HG02610 (cell line): ENCODE measurements around the gene SEC63.
"Not testable (repeated sequence)": the region's sequence is repeated elsewhere in the genome, so short reads cannot be mapped to it uniquely, and the experiment has no call there.

ENCODE experiments used
- ATAC-seq: cut with Tn5 transposase; IDR thresholded peaks from one replicate; pipeline ENCODE4 v1.9.1; 2021; ENCODE audit warnings: mild to moderate bottlenecking, moderate library complexity; ENCODE audit not compliant: unreplicated experiment

SEC63 gene

GRCh38 chr6:107976155-107976783 is 18.3 kb upstream of the SEC63 start:
- ATAC-seq = no peak

- ATAC-seq = no peak
Measured at GRCh38 chr6:107973594-107973993, 15.6 kb upstream of the SEC63 start.

DNA sequence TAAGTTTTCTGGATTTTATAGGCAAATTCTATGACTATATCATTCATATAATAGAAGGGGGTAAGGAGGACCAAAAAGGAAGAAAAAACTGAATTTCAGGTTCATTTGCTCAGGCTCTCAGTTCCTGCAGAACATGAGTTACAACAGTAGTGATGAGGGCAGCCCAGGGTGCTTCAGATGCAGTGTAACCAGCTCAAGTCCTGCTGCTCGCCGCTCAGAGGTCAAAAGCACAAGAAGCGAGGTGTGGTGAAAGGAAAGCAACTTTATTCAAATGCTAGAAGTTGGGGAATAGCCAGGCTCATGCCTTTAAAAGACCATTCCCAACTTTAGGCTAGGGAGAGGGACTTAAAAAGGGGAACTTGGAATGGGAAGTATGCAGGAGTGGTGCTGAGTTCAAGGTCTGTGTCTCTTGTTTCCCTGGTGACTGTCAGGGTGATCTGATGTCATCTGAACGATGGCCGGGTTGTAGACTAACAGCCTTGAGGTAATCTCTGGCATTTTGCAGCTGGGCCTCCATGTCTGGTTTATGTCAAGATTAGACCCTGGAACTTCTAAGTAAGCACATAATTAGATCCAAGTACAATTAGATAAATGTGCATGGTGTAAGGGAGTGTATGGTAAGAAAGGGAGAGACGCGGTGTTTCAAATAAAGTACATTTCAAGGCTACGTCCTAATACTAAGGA is 14.5 kb upstream of the SEC63 start:
- no peak for ATAC-seq

GRCh38 chr6:107971181-107971580 is 13.2 kb upstream of the SEC63 start:
- no peak for ATAC-seq

DNA sequence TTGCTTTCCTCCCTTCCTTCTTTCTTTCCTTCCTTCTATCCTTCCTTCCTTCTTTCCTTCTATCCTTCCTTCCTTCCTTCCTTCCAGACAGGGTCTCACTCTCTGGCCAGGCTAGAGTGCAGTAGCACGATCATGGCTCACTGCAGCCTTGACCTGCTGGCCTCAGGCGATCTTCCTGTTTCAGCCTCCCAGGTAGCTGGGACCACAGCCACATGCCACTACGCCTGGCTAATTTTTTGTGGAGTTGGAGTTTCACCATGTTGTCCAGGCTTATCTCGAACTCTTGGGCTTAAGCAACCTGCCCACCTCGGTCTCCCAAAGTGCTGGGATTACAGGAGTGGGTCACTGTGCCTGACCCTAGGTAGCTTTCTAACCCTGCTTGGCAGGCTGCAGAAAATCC is 12.2 kb upstream of the SEC63 start:
- ATAC-seq = no peak

- no peak for ATAC-seq
Measured at GRCh38 chr6:107968081-107968480, 10.1 kb upstream of the SEC63 start.

GRCh38 chr6:107965746-107966145 is 7.7 kb upstream of the SEC63 start:
- no peak for ATAC-seq

- ATAC-seq = no peak
Measured at GRCh38 chr6:107962723-107963122, 4.7 kb upstream of the SEC63 start.

- ATAC-seq = no peak
Measured at GRCh38 chr6:107959392-107959791, 1.4 kb upstream of the SEC63 start.

DNA sequence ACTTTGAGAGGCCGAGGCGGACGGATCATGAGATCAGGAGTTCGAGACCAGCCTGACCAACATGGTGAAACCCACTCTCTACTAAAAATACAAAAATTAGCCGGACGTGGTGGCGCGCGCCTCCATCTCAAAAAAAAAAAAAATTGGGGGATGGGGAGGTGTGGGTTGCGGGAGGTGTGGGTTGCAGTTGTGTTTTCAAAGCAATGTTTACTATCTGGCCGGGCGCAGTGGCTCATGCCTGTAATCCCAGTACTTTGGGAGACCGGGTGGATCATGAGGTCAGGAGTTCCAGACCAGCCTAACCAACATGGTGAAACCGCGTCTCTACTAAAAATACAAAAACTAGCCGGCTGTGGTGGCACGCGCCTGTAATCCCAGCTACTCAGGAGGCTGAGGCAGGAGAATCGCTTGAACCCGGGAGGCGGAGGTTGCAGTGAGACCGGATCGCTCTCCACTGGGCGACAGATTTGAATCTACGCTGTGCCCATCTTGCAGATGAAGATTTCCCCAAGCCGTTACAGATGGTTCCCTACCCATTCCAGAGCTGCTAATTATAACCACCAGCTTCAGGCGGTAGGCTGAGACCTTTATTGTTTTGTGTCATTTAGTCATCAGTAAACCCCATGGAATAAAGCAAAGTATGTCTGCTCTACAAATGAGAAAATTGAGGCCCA is 818 bp upstream of the SEC63 start:
- not testable (repeated sequence) for ATAC-seq

DNA sequence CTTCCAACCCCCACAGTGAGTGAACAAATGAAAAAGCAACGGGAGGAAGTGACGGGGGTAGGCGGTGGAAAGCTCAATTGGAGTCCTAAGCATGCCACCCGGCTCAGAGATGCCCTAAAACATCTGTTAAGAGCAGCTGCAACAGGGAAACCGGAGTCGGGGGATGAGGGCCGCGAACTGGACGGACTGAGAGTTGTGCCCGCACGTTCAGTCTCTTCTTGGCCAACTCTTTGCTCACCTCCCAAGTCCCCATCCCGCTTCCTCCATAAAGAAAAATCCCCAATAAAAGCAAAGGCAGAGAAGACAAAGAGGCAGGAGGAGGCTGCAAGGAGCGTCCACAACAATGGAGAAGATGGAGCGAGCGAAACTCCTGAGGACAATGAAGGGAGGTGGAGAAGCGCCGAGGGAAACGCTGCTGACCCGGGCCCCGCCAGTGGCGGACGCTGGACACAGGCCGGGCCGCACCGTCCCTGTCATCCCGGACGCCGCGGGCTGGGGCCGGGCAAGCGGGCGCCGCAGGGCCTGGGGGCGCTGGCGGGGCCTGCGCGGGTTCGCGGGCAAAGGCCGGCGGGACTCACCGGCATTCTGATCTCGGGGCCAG is 600 bp downstream of the SEC63 start:
- ATAC-seq = peak; percentile 27

GRCh38 chr6:107956586-107957307 is 1.3 kb downstream of the SEC63 start:
- no peak for ATAC-seq

DNA sequence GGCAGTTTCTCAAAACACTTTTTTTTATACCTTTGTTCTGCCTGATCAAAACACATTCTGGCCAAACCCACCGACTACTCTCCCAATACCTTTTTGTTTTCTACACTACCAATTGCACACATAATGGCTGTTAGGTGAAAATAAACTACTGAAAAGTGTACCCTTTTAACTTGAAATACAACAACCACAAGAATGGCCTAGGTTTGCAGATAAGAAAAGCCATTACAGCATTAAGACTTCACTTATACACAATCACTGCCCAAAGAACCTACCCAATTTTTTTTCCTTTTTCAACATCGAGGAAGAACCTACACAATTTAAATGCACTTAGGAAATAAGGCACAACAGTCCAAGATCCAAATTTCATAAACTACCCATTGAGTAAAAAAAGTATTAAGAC is 1.8 kb downstream of the SEC63 start:
- no peak for ATAC-seq

GRCh38 chr6:107953858-107954414 is 4.1 kb downstream of the SEC63 start:
- not testable (repeated sequence) for ATAC-seq

DNA sequence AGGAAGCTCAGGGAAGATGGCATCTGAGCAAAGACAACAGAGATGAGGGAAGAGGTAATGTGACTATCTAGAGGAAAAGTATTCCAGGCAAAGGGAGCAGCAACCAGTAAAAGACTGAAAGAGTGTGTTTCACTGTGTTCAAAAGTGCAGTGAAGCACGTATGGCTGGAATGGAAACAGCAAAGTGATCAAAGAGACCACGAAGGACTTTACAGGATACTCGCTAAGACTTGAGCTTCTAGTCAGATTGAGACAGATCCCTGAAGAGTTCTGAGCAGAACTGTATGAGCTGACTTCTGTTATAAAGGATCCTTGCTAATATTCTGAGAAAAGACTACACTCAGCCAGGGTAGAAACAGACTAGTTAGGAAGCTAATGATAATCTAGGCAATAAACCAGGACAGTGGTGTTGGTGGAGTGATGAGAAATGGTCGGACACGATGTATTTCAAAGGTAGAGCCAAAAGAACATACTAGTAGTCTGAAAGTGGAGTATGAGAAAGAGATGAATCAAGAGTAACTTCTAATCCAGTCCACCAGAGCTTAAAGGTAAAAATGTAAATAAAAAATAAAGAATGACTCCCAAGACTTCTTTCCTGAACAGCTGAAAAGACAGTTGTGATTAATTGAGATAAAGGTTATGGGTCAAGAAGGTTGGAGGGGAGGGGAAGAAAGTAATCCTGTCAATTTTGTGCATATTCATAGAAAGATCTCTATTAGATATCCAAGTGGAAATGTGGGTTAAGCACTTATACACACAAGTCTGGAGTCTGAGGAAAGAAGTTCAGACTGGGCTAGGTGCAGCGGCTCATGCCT is 14.2 kb downstream of the SEC63 start:
- no peak for ATAC-seq

DNA sequence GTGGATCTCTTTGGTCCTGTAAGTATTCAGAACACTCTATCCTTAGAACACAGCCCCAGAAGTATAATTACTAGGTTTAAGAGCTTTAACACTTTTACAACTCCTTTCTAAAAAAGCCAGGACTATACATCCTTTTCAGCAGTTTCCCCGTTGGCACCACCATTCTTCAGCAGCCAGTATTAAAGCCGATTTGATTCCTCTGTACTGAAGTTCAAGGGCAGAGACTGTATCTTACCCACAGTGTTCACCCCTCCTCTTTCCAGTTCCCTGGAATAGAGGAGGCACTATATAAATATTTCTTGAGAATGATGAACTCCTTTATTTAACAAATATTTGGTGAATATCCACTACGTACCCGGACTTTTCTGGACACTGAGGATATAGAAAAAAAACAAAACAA is 15.9 kb downstream of the SEC63 start:
- ATAC-seq = no peak

DNA sequence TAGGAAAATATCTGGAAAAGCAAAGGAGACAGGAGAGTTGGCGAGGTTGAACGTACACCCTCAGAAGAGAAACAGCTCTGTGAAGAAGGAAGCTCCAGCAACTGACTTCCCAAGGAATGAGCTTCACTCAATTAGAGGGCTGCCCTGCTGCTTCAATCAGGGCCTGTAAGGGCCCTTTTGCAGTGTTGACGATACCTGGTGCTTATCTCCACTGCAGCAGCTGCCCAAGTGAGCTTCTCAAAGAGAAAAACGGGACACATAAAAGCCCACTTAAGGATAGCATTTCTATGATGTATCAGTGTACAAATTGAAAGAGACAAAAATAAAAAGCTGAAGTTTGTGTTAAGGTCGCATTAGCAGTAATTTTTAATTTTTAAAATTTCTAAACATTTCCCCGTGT is 16.4 kb downstream of the SEC63 start:
- ATAC-seq = no peak

DNA sequence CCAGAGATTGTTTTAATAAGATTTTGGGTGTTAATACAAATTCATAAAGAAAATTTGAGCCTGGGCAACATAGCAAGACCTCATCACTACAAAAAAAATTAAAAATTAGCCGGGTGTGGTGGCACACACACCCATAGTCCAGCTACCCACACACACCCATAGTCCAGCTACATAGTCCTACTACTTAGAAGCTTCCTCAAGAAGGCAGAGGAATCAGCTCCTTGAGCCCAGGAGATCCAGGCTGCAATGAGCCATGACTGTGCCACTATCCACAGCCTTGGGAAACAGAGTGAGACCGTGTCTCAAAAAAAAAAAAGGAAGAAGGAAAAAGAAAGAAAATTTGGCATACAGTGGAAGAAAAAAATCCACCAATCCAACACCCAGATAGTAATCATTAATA is 16.8 kb downstream of the SEC63 start:
- no peak for ATAC-seq

- not testable (repeated sequence) for ATAC-seq
Measured at GRCh38 chr6:107936910-107937292, 21.1 kb downstream of the SEC63 start.
